HCT116 (cell line): Measurements from ENCODE around the gene BHLHE41.

ENCODE experiments used
- EZH2 ChIP-seq: fragments of 200-600 bp; sonication (generic); IDR thresholded peaks from 2 replicates; pipeline ENCODE4 v1.6.1; 2017; ENCODE audit warnings: antibody characterized with exemption, mixed run types
- EZH2phosphoT487 ChIP-seq: fragments of 200-600 bp; IDR thresholded peaks from 2 replicates; pipeline ENCODE4 v1.6.1; 2018; ENCODE audit warnings: antibody characterized with exemption, borderline replicate concordance
- POLR2A ChIP-seq: IDR thresholded peaks from 2 replicates; pipeline ENCODE4 v1.7.0; 2011; ENCODE audit warnings: borderline replicate concordance; ENCODE audit not compliant: insufficient read depth, insufficient read length; ENCODE audit errors: extremely low read depth
- POLR2AphosphoS5 ChIP-seq: IDR thresholded peaks from 2 replicates; pipeline ENCODE4 v1.6.1; 2011; ENCODE audit warnings: mild to moderate bottlenecking, low read depth, low read length, moderate library complexity
- RAD21 ChIP-seq: IDR thresholded peaks from 2 replicates; pipeline ENCODE4 v1.6.1; 2012; ENCODE audit warnings: low read depth, mild to moderate bottlenecking
- TF ChIP-seq, protein P1 (sequence below), 3 experiments: fragments of 200-600 bp in 1 of 3; sonication (generic) in 1 of 3; IDR thresholded peaks in 2 of 3; conservative IDR thresholded peaks in 1 of 3; 2 replicates each; pipeline ENCODE4 v1.5.1; 2012 to 2017; ENCODE audit warnings: low read depth in 2 of 3, low read length in 2 of 3, antibody characterized with exemption in 1 of 3, borderline replicate concordance in 1 of 3, control low read depth in 1 of 3, mild to moderate bottlenecking in 1 of 3, mixed read lengths in 1 of 3, mixed run types in 1 of 3, moderate library complexity in 1 of 3; ENCODE audit not compliant: insufficient read depth in 1 of 3
- TF ChIP-seq, protein P2 (sequence below): IDR thresholded peaks from 2 replicates; pipeline ENCODE4 v1.6.1; 2012

DNA sequence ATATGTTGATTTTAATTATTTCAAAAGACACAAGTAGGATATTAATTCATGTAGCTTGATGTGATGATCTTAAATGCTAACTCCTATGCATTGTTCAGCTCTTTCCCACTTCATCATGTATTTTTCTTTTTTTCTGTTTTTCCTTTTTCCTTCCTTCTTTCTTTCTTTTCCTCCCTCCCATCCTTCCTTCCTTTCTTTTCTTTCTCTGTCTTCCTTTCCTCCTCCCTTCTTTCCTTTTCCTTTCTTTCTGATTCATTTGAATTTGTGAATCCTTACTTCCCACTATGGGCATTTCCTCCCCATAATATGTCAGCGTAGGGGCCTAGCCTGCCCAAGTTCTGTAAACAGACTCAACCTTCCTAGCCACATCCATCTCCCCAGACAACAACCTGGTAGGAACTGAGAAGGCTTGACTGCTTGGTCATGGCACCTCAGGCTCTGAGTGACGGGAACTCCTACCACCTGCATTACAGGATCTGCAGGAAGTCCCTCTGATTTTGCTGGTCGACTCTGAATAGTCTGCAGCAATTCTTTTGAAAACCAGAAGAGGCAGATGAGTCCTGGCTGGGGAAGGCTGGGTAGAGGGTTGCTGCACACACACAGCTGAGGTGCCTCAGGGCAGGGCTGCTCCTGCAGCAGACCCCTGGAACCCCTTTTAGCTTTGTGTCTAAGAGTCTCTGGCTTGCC lies 33.4 kb upstream of the BHLHE41 start:
- TF ChIP-seq POLR2A (no peak), RAD21 (no peak), EZH2 (no peak), EZH2phosphoT487 (no peak), POLR2AphosphoS5 (no peak)
- TF ChIP-seq, protein P1, sequence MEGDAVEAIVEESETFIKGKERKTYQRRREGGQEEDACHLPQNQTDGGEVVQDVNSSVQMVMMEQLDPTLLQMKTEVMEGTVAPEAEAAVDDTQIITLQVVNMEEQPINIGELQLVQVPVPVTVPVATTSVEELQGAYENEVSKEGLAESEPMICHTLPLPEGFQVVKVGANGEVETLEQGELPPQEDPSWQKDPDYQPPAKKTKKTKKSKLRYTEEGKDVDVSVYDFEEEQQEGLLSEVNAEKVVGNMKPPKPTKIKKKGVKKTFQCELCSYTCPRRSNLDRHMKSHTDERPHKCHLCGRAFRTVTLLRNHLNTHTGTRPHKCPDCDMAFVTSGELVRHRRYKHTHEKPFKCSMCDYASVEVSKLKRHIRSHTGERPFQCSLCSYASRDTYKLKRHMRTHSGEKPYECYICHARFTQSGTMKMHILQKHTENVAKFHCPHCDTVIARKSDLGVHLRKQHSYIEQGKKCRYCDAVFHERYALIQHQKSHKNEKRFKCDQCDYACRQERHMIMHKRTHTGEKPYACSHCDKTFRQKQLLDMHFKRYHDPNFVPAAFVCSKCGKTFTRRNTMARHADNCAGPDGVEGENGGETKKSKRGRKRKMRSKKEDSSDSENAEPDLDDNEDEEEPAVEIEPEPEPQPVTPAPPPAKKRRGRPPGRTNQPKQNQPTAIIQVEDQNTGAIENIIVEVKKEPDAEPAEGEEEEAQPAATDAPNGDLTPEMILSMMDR (IDR thresholded peaks at IDR 0.05 in 2 of 3, conservative IDR thresholded peaks at IDR 0.05 in 1 of 3; ENCODE audit: borderline replicate concordance in 1 of 3, insufficient read depth in 1 of 3, low read depth in 2 of 3, low read length in 2 of 3), result no peak
- TF ChIP-seq, protein P2, sequence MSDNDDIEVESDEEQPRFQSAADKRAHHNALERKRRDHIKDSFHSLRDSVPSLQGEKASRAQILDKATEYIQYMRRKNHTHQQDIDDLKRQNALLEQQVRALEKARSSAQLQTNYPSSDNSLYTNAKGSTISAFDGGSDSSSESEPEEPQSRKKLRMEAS, result no peak
